DMS79 (cell line): ENCODE results near the gene ZNF20.

ENCODE experiments used
- DNase-seq: peaks from one replicate; lab custom pipeline; 2025; lab: John Stamatoyannopoulos, UW

Gene ZNF20

GRCh38 chr19:12139885-12140544, at the start of gene ZNF20:
TSS of gene ZNF20 (minus strand) at chr19:12140350. CDS start at chr19:12140182, 168 bp downstream.
- DNase-seq: peak; percentile 93

DNA sequence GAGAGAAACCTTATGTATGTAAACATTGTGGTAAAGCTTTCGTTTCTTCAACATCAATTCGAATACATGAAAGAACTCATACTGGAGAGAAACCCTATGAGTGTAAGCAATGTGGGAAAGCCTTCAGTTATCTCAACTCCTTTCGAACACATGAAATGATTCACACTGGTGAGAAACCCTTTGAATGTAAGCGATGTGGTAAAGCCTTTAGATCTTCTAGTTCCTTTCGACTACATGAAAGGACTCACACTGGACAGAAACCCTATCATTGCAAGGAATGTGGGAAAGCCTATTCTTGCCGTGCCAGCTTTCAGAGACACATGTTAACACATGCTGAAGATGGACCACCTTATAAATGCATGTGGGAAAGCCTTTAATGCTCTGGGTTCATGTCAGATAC, 47.5 kb upstream of the ZNF20 start:
- no peak for DNase-seq

- no peak for DNase-seq
Measured at GRCh38 chr19:12180377-12180776, 40.2 kb upstream of the ZNF20 start.

DNA sequence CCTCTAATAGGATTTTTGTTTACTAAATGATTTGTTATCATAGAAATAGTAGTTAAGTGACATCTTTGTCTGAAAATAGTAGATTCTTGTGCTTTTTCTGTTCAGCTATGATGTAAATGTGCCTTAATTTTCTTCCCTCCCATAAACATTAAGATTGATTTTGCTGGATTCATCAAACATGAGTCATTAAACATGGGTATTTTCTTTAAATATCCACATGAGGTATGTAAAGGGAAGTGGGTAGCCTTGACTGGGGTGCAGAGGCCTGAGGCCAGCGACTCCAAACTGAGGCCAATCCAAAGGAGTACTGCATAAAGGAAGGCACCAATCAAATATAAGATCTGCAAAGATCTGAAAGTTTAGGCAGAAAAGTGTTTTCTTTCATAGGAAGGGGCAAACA, 26.5 kb upstream of the ZNF20 start:
- DNase-seq: no peak

DNA sequence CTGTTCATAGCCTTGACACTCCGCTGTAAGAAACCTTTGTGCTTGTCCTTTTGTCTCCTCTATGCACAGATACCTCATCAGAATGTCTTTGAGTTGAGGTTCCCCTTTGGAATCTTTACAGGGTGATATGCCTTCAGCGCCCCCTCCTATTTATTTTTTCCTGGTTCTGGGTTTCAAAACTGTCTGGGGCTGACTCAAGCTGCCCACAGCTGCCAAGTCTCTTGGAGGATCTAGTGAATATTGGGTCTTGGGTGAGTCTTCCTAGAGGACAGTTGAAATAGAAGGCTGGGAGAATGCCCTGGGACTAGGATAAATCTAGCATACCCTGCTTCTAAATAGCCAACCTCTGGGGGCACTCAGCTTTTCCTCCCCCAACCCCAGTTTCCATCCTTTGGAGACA, 23.7 kb upstream of the ZNF20 start:
- no peak for DNase-seq

DNA sequence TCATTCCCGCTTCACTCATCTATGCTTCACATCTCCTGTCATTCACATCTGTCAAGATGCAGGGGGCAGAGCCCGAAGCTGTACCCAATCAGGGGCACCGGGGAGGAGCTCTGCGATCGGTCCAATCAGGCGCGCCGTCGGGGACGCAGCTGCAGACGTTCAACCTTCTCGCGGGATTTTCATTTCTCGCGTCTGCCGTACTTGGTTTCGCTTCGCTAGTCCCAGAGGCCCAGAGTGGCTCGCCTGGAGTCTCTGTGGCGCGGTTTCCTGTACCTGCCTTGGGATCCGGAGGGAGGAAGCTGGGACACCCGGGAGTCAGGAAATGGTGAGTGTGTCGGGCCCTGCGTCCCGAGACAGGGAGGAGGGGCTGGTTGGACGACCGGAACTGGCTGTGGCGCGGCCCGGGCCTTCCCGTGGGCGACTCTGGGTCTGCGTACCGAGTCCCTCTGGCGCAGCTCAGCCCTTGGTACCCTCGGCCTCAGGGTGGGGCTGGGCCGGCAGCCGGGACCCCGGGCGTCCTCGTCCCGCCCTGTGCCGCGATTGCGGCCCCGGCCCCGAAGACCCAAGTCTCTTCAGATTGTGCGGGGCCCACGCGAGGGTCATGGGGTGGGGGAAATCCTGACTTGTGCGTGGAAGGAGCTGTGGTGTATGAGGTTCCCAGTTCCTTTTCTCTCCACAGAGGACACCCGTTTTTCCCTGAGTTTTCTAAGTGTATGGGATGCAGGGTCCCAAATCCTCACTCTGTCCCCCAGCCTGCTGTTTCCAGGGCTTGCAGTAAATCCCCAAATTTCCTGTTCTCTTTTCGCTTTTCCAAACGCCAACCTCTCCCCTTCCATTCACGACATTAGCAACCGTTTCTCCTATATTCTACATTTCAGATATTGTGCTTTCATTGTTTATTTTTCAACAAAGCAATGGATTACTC, 23.0 kb upstream of the ZNF20 start, which contains the start of gene ZNF136:
Gene ZNF136 (plus strand): TSS at position 215 of the 925 bp plus-strand sequence. CDS start 108 bp downstream, at position 323.
- peak; percentile 93 for DNase-seq

GRCh38 chr19:12162513-12162881, 22.3 kb upstream of the ZNF20 start:
- no peak for DNase-seq

DNA sequence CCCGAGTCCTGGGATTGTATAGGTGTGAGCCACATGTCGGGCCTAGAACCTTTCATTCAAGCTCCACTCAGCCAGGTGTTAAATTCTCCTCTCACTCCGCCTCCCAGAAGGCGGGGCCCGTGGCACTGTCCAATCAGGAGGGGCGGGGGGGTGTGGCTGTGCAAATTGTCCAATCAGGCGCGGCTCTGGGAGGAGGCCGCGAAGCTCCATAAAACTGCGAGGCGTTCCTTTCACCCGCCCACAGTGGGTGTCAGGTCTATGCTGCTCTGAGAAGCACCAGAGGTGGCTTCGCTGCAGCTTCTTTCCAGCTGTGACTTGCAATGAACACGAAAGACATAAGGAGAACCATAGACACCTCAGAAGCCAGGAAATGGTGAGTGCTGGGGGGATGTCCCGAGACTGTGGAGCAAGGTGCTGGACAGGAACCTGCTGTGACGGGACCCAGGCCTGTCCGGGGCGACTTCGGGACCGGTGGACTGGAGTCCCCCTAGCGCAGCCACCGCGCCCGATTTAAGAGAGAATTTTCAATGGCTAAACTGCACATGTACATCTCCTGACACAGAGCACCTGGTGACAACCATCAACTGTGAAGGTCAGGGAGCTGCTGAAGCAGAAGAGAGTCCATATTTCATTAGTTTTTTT, 19.7 kb upstream of the ZNF20 start:
- no peak for DNase-seq

DNA sequence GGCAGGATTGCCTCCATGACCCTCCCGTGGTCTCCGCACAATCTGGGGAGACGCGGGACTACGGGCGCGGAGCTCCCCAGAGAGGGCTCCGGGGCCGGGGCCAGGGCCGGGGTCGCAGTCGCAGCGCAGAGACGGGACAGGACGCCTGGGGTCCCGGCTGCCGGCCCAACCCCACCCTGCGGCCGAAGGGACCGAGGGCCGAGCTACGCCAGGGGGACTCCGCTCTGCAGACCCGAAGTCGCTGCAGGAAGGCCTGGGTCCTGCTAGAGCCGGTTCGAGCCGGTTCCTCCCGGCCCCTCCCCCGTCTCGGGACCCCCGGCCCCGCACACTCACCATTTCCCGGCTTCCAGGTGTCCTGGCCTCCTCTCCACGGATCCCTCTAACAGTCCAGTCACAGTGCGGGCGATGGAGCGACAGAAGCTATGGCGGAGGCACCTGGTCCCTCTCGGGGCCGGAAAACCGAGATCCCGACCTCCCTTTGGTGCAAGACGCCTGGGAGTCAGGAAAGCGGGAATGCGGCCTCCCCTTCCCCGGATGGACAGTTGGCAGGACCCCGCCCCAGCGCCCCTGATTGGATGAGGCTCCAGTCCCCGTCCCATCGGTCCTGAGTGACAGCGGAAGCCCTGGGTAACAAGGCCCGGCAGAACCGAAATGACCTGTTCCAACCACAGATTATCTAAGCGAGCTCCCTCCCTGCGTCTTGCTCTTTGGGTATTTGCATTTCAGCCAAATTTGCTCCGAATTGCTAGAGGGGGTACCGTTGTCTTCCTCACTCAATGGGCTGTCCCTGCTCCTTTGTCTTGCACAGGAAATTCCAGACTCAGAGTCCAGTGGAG, 16.3 kb upstream of the ZNF20 start, which contains the start of gene ZNF625:
Gene ZNF625 (minus strand): TSS at position 512 of the 836 bp plus-strand sequence. CDS start 176 bp downstream, at position 336.
- DNase-seq: peak; percentile 94

DNA sequence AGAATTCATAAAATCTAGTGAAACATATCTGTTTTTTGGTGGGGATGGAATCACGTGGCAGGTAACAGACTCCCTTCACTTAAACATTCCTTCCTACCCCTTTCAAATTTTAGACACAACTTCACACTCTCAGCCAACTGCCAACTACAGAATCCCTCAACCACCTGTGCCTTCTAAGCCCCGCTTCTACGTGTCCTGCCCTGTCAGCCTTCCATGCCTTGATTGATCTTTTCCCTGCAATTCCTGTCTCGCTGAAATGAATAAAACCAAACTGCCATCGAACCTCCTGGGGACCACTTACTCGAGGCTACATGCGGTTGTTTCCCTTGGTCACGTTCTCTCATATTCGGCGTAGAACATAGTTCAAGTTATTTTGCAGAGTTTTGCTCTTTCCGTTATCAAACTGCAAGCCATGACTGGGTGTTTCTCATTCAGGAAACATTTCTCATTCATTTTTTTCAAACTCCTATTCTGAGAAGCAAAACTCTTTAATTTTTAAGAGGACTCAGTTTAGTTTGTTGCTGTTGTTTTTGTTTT, 15.2 kb upstream of the ZNF20 start:
- no peak for DNase-seq

DNA sequence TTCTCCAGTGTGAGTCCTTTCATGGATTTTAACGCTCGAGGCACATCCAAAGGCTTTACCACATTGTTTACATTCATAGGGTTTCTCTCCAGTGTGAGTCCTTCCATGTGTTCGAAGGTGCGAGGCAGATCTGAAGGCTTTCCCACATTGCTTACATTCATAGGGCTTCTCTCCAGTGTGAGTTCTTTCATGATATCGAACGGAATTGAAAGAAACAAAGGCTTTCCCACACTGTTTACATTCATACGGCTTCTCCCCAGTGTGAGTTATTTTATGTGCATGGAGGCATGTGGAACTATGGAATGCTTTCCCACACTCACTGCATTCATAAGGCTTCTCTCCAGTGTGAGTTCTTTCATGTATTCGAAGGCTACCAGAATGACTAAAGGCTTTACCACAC, 5.2 kb upstream of the ZNF20 start:
- DNase-seq: no peak

- no peak for DNase-seq
Measured at GRCh38 chr19:12141405-12141736, 1.2 kb upstream of the ZNF20 start.

DNA sequence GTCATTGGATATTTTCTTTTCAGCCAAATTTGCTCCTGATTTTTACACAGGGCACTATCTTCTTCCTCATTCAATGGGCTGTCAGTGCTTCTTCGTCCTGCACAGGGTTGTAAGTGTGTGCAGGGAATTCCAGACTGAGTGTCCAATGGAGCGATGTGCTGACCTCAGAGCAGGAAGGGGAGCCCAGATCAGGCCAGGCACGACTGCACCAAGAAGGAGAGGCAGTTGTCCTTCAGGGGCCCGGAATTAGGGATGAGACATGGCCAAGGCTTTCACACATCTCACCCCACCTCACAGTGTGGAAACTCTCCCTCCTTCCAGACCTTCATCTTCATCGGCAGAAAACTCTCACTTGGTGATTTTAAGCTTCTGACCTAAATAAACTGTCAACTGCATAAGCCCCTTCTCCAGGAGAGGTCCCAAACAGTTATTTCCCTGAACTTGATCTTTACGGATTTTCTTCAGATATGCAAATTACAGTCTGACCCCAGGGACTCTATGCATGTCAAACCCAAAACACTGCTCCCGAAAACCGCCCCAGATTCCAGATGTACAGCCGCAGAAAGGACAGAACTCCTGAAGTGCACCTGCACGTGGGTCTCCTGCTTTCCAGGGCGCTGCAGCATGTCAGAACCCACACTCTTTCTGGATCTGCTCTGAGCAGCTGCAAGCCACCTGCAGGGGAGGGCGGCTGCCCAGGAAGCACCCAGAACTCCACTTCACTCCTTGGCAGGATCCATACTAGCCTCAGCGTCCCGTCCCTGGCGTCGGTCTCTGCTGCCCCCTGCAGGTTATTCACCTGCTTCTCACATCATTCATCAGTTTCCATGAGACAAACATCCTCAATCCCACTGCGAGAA, 625 bp upstream of the ZNF20 start:
- DNase-seq: peak; percentile 74

GRCh38 chr19:12139269-12139668, 881 bp downstream of the ZNF20 start:
- DNase-seq: no peak

- DNase-seq: no peak
Measured at GRCh38 chr19:12137221-12137940, 2.8 kb downstream of the ZNF20 start.

GRCh38 chr19:12133069-12133468, 7.1 kb downstream of the ZNF20 start:
- DNase-seq: no peak

GRCh38 chr19:12126707-12127106, 13.4 kb downstream of the ZNF20 start:
- no peak for DNase-seq

DNA sequence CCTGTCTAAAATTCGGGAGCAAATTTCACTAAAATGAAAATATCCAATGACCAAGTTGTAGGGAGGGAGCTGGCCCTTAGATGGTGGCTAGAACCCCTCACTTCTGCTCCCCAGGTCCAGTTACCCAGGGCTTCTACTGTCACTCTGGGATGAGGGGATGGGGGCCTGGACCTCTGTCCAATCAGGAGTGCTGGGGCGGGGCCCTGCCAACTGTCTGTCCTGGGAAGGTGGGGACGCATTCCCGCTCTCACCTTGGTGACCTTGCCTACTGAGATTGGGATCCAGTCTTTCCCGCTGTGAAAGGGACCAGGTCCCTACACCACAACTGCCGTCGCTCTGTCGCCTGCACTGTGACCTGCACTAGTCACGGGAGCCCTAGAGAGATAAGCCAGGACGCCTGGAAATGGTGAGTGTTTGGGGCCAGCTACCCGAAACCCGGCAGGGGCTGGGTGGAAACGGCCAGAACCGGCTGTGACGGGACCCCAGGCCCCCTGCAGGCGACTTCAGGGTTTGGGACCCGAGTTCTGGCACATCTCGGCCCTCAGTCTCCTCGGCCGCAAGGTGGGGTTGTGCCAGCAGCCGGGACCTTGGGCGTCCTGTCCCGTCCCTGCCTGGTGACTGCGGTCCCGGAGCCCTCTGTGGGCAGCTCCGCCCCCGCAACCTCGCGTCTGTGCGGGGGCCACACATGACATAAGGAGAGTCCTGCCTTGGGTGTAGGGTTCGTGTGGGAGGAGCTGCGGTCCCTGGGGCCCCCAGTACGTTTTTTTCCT, 22.8 kb downstream of the ZNF20 start:
- no peak for DNase-seq

DNA sequence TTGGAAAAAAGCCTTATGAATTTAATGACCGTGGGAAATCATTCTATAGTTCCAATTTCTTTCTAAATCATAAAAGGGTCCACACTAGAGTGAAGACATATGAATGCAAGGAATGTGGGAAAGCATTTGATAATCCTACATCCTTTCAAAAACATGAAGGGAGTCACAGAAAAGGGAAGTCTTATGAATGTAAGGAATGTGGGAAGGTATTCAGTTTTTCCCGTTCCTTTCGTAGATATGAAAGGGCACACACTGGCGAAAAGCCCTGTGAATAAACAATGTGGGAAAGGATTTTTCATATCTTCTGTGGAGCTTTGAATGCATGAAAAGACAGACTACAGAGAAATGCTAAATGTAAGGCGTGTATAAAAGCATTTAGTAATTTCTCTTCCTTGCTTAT, 27.0 kb downstream of the ZNF20 start:
- no peak for DNase-seq
